ENCODE measurements around the gene IRF2BP1.

- TF ChIP-seq CTCF (conservative IDR thresholded peaks at IDR 0.05) = no peak
- TF ChIP-seq EZH2 (IDR thresholded peaks at IDR 0.05; ENCODE audit: low read depth) = no peak
These were observed 12.6 kb downstream of the IRF2BP1 start for GRCh38 chr19:45873219-45873772.

Data from PC-9 (cell line).